ENCODE data around the gene MGAM2.

DNA sequence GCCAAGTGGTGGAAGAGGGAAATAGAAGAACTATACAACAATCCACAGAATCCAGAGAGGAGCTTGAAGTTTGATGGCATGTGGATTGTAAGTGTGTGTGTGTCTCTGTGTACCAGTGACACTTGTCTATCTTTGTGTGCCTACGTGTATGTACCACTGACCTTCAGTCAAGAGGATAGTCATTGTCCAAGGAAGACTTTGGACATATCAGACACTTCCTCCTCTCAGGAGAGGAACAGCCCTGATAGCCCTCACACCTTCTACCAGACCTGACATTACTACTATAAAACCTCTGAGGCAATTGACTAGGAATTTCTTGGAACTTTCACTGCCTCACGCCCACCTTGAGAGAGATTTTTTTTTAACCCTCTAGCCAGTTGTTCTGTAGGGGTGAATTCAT is 19.6 kb upstream of the MGAM2 start:
- TF ChIP-seq, protein P1, sequence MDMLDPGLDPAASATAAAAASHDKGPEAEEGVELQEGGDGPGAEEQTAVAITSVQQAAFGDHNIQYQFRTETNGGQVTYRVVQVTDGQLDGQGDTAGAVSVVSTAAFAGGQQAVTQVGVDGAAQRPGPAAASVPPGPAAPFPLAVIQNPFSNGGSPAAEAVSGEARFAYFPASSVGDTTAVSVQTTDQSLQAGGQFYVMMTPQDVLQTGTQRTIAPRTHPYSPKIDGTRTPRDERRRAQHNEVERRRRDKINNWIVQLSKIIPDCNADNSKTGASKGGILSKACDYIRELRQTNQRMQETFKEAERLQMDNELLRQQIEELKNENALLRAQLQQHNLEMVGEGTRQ (IDR thresholded peaks at IDR 0.05; ENCODE audit: low read depth, low read length), result no peak
- TF ChIP-seq RFX5 (IDR thresholded peaks at IDR 0.05; ENCODE audit: low read depth, low read length) (no peak), POLR2A (IDR thresholded peaks at IDR 0.05; ENCODE audit: low read depth, low read length) (no peak), CTCF (conservative IDR thresholded peaks at IDR 0.05; ENCODE audit: low read depth, low read length) (no peak)

All from IMR-90 (cell line).